Ishikawa (cell line): ENCODE measurements around the gene MITF.

Experiments used
- CEBPB ChIP-seq: IDR thresholded peaks from 2 replicates; pipeline ENCODE4 v1.6.1; 2012
- CREB1 ChIP-seq: IDR thresholded peaks from 2 replicates; pipeline ENCODE4 v1.6.1; 2012; ENCODE audit warnings: low read depth
- EGR1 ChIP-seq: IDR thresholded peaks from 2 replicates; pipeline ENCODE4 v1.6.1; 2012
- EP300 ChIP-seq: IDR thresholded peaks from 2 replicates; pipeline ENCODE4 v1.6.1; 2012; ENCODE audit warnings: borderline replicate concordance
- FOXM1 ChIP-seq: IDR thresholded peaks from 2 replicates; pipeline ENCODE4 v1.6.1; 2012; ENCODE audit warnings: low read depth, borderline replicate concordance
- NFIC ChIP-seq: IDR thresholded peaks from 2 replicates; pipeline ENCODE4 v1.6.1; 2012
- RAD21 ChIP-seq: IDR thresholded peaks from 2 replicates; pipeline ENCODE4 v1.6.1; 2012; ENCODE audit warnings: low read depth
- TAF1 ChIP-seq: IDR thresholded peaks from 2 replicates; pipeline ENCODE4 v1.6.1; 2012; ENCODE audit warnings: low read depth, mild to moderate bottlenecking
- TCF12 ChIP-seq: IDR thresholded peaks from 2 replicates; pipeline ENCODE4 v1.6.1; 2012; ENCODE audit warnings: low read depth
- TEAD4 ChIP-seq: IDR thresholded peaks from 2 replicates; pipeline ENCODE4 v1.6.1; 2012
- YY1 ChIP-seq: IDR thresholded peaks from 2 replicates; pipeline ENCODE4 v1.6.1; 2012; ENCODE audit warnings: low read depth
- ZBTB7A ChIP-seq: IDR thresholded peaks from 2 replicates; pipeline ENCODE4 v1.6.1; 2012; ENCODE audit warnings: low read depth
- TF ChIP-seq, protein P1 (sequence below): IDR thresholded peaks from 2 replicates; pipeline ENCODE4 v1.6.1; 2012; ENCODE audit warnings: low read depth, mild to moderate bottlenecking
- TF ChIP-seq, protein P2 (sequence below): IDR thresholded peaks from 2 replicates; pipeline ENCODE4 v1.6.1; 2012
- TF ChIP-seq, protein P3 (sequence below): IDR thresholded peaks from 2 replicates; pipeline ENCODE4 v1.6.1; 2012

MITF gene

GRCh38 chr3:69951616-69952015, 212.4 kb downstream of the MITF start:
- TF ChIP-seq CREB1 (no peak), TEAD4 (no peak), YY1 (no peak), TAF1 (no peak), FOXM1 (no peak), EP300 (no peak), TCF12 (no peak), ZBTB7A (no peak)
- TF ChIP-seq, protein P1, sequence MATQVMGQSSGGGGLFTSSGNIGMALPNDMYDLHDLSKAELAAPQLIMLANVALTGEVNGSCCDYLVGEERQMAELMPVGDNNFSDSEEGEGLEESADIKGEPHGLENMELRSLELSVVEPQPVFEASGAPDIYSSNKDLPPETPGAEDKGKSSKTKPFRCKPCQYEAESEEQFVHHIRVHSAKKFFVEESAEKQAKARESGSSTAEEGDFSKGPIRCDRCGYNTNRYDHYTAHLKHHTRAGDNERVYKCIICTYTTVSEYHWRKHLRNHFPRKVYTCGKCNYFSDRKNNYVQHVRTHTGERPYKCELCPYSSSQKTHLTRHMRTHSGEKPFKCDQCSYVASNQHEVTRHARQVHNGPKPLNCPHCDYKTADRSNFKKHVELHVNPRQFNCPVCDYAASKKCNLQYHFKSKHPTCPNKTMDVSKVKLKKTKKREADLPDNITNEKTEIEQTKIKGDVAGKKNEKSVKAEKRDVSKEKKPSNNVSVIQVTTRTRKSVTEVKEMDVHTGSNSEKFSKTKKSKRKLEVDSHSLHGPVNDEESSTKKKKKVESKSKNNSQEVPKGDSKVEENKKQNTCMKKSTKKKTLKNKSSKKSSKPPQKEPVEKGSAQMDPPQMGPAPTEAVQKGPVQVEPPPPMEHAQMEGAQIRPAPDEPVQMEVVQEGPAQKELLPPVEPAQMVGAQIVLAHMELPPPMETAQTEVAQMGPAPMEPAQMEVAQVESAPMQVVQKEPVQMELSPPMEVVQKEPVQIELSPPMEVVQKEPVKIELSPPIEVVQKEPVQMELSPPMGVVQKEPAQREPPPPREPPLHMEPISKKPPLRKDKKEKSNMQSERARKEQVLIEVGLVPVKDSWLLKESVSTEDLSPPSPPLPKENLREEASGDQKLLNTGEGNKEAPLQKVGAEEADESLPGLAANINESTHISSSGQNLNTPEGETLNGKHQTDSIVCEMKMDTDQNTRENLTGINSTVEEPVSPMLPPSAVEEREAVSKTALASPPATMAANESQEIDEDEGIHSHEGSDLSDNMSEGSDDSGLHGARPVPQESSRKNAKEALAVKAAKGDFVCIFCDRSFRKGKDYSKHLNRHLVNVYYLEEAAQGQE: no peak
- TF ChIP-seq, protein P2, sequence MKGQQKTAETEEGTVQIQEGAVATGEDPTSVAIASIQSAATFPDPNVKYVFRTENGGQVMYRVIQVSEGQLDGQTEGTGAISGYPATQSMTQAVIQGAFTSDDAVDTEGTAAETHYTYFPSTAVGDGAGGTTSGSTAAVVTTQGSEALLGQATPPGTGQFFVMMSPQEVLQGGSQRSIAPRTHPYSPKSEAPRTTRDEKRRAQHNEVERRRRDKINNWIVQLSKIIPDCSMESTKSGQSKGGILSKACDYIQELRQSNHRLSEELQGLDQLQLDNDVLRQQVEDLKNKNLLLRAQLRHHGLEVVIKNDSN: no peak
- TF ChIP-seq, protein P3, sequence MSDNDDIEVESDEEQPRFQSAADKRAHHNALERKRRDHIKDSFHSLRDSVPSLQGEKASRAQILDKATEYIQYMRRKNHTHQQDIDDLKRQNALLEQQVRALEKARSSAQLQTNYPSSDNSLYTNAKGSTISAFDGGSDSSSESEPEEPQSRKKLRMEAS: no peak

- TF ChIP-seq FOXM1 (no peak), ZBTB7A (no peak), TAF1 (no peak), CEBPB (no peak), EGR1 (no peak), YY1 (no peak), TCF12 (no peak), CREB1 (no peak), EP300 (no peak), RAD21 (no peak)
- TF ChIP-seq, protein P1: no peak
- TF ChIP-seq, protein P2: no peak
Observed at GRCh38 chr3:69959581-69959980, 220.3 kb downstream of the MITF start.

- TF ChIP-seq CREB1: no peak
- TF ChIP-seq, protein P3: no peak
Observed at GRCh38 chr3:69961706-69962439, 222.6 kb downstream of the MITF start.

- TF ChIP-seq, protein P3: no peak
- TF ChIP-seq NFIC: no peak
- no peak for TF ChIP-seq EGR1
- no peak for TF ChIP-seq CREB1
- TF ChIP-seq, protein P2: no peak
- TF ChIP-seq, protein P1: no peak
- TF ChIP-seq TEAD4: no peak
- no peak for TF ChIP-seq FOXM1
- no peak for TF ChIP-seq RAD21
- TF ChIP-seq TCF12: no peak
- TF ChIP-seq EP300: no peak
- no peak for TF ChIP-seq ZBTB7A
- no peak for TF ChIP-seq YY1
- no peak for TF ChIP-seq CEBPB
- no peak for TF ChIP-seq TAF1
Observed at GRCh38 chr3:69963643-69964042, 224.4 kb downstream of the MITF start.
